Thyroid gland (tissue), 4 donors: ENCODE results near the gene ZDHHC17.

Experiments used
- CTCF ChIP-seq, 6 experiments: fragments of 200-600 bp in 3 of 6; fragments of 450-650 bp in 3 of 6; sonication (generic) in 3 of 6; IDR thresholded peaks; one replicate each; pipeline ENCODE4 v1.5.1; 2016 to 2019; ENCODE audit warnings: antibody characterized with exemption in 6 of 6, mild to moderate bottlenecking in 2 of 6, inconsistent platforms in 1 of 6, moderate library complexity in 1 of 6
- POLR2A ChIP-seq, 2 donors: fragments of 450-650 bp; IDR thresholded peaks; one replicate each; pipeline ENCODE4 v1.6.1; 2017; ENCODE audit warnings: antibody characterized with exemption in 2 of 2, mild to moderate bottlenecking in 2 of 2, moderate library complexity in 1 of 2

- TF ChIP-seq CTCF (IDR thresholded peaks at IDR 0.05) (no peak), POLR2A (IDR thresholded peaks at IDR 0.05) (no peak)
Observed at GRCh38 chr12:76720068-76720467, 43.8 kb upstream of the ZDHHC17 start.
